Keratinocyte (primary cell): Measurements from ENCODE around the gene FAM120B.
"Not testable (repeated sequence)": the region's sequence is repeated elsewhere in the genome, so short reads cannot be mapped to it uniquely, and the experiment has no call there.

Experiments
- CTCF ChIP-seq, 3 experiments: IDR thresholded peaks in 1 of 3; conservative IDR thresholded peaks in 1 of 3; optimal IDR thresholded peaks in 1 of 3; 2 replicates in 2 of 3; 3 replicates in 1 of 3; pipeline versions ENCODE3 to v1.5.1; 2011; ENCODE audit warnings: low read length in 3 of 3, mild to moderate bottlenecking in 3 of 3, moderate library complexity in 2 of 3, control low read depth in 1 of 3, inconsistent platforms in 1 of 3; ENCODE audit not compliant: insufficient read depth in 2 of 3; ENCODE audit errors: extremely low read depth in 1 of 3
- EZH2 ChIP-seq: IDR thresholded peaks from one replicate; pipeline ENCODE4 v1.6.1; 2012; ENCODE audit warnings: inconsistent platforms, mild to moderate bottlenecking, low read length, moderate library complexity

GRCh38 chr6:170264644-170265043 lies 41.9 kb upstream of the FAM120B start:
- not testable (repeated sequence) for TF ChIP-seq CTCF (optimal IDR thresholded peaks at IDR 0.05 in 1 of 3, IDR thresholded peaks at IDR 0.05 in 1 of 3, conservative IDR thresholded peaks at IDR 0.05 in 1 of 3; ENCODE audit: extremely low read depth in 1 of 3, insufficient read depth in 2 of 3, low read length in 3 of 3); EZH2
